HG03097 (cell line): ENCODE measurements around the gene AMDHD2.
"Not testable (repeated sequence)": the region's sequence is repeated elsewhere in the genome, so short reads cannot be mapped to it uniquely, and the experiment has no call there.

Source experiments
- ATAC-seq: cut with Tn5 transposase; IDR thresholded peaks from one replicate; pipeline ENCODE4 v1.9.1; 2021; ENCODE audit not compliant: unreplicated experiment, low FRiP score

The AMDHD2 gene, protein sequence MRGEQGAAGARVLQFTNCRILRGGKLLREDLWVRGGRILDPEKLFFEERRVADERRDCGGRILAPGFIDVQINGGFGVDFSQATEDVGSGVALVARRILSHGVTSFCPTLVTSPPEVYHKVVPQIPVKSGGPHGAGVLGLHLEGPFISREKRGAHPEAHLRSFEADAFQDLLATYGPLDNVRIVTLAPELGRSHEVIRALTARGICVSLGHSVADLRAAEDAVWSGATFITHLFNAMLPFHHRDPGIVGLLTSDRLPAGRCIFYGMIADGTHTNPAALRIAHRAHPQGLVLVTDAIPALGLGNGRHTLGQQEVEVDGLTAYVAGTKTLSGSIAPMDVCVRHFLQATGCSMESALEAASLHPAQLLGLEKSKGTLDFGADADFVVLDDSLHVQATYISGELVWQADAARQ

DNA sequence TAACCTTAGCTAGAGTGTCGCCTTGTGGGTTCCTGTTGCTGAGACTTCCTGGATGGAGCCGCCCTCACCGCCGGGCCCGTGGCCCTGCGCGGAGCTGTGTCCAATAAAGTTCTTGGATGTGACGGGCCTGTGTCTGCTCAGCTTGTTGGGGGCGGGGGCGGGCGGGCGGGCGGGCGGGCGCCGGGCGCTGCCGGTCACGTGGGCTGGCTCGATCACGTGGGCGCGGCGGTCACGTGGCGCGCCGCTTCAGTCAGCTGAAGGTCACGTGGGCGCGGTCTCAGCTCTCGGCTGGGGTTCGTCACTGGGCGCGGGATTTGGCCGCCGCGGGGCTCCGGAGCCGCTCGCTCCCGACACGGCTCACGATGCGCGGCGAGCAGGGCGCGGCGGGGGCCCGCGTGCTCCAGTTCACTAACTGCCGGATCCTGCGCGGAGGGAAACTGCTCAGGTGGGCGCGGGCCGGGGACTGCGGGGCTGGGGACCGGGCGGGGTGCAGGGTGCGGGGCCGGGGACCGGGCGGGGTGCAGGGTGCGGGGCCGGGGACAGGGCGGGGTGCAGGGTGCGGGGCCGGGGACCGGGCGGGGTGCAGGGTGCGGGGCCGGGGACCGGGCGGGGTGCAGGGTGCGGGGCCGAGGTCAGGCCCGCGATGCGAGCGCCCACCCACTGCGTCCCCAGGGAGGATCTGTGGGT is at the start of gene AMDHD2:
Gene AMDHD2 (plus strand): TSS at position 275 of the 687 bp plus-strand sequence. CDS start 88 bp downstream, at position 363.
- ATAC-seq: peak; percentile 32

DNA sequence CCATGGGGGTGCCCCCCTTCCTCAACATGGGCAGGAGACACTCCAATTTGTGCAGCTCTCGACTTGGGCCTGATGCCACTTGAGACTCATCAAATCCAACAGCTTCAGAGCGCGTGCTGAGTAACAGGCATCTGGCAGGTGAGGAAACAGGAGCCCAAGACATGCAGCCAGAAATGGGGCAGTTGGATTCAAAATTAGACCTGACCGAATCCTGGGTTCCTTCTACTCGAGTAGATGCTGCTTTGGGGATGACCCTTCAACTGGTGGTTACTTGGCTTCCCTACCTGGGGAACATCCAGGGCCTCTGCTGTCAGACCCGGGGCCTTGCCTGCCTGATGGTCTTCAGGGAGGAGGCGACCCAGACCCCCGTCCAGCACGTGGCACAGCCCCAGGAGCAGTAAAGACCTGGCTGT is 49.6 kb upstream of the AMDHD2 start:
- no peak for ATAC-seq

DNA sequence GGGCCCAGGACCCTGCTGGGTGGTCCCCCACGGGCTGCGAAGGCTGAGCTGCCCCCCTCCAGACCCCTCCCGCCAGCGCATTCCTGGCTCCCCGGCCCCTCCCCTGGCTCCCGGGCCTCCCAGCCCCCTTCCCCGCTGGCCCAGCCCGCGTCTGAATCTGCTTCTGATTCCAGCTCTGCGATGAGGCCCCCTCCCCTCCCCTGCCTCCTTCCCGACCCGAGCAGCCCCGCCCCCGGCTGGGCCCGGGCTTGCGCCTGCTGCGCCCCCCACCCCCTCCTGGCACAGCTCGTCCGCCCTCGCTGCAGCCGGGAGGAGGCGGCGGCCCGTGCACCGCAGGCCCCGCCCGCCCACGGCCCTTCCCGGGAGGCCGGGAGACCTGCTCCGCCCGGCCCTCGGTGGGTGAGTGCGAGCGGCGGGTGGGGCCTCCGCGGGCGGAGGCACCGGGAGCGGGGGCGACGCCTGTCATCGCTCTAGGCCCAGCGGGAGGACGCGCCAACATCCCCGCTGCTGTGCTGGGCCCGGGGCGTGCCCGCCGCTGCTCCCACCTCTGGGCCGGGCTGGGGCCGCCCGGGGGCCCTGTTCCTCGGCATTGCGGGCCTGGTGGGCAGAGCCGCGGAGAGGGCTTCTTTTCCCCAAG is 49.0 kb upstream of the AMDHD2 start, which contains the start of gene NTN3:
Gene NTN3 (plus strand): TSS at position 282 of the 637 bp plus-strand sequence. CDS start 405 bp downstream, outside the sequence.
- ATAC-seq: no peak

DNA sequence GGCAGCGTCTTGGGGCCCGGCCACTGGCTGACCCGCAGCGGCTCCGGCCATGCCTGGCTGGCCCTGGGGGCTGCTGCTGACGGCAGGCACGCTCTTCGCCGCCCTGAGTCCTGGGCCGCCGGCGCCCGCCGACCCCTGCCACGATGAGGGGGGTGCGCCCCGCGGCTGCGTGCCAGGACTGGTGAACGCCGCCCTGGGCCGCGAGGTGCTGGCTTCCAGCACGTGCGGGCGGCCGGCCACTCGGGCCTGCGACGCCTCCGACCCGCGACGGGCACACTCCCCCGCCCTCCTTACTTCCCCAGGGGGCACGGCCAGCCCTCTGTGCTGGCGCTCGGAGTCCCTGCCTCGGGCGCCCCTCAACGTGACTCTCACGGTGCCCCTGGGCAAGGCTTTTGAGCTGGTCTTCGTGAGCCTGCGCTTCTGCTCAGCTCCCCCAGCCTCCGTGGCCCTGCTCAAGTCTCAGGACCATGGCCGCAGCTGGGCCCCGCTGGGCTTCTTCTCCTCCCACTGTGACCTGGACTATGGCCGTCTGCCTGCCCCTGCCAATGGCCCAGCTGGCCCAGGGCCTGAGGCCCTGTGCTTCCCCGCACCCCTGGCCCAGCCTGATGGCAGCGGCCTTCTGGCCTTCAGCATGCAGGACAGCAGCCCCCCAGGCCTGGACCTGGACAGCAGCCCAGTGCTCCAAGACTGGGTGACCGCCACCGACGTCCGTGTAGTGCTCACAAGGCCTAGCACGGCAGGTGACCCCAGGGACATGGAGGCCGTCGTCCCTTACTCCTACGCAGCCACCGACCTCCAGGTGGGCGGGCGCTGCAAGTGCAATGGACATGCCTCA is 48.3 kb upstream of the AMDHD2 start:
- no peak for ATAC-seq

DNA sequence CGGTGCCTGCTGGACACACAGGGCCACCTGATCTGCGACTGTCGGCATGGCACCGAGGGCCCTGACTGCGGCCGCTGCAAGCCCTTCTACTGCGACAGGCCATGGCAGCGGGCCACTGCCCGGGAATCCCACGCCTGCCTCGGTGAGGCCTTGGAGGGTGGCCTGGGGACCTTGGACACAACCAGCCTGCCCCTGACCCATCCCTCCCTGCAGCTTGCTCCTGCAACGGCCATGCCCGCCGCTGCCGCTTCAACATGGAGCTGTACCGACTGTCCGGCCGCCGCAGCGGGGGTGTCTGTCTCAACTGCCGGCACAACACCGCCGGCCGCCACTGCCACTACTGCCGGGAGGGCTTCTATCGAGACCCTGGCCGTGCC is 47.7 kb upstream of the AMDHD2 start:
- ATAC-seq: no peak

DNA sequence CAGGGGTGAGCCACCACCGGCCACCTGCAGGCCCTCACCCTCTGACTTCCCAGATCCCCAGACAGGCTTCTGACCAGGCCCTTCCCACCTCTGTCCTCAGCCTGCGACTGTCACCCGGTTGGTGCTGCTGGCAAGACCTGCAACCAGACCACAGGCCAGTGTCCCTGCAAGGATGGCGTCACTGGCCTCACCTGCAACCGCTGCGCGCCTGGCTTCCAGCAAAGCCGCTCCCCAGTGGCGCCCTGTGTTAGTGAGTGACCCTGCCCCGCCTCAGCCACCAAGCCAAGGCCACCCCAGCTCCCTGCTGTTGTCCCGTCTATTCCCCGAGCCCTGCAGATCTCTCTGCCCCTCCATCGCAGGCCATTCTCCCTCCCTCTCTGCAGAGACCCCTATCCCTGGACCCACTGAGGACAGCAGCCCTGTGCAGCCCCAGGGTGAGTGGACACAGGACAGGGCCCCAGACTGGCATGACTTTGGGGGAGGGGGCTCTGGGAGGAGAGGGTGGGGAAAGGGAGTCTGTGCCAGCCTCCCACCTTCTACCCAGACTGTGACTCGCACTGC is 47.2 kb upstream of the AMDHD2 start:
- ATAC-seq: no peak

DNA sequence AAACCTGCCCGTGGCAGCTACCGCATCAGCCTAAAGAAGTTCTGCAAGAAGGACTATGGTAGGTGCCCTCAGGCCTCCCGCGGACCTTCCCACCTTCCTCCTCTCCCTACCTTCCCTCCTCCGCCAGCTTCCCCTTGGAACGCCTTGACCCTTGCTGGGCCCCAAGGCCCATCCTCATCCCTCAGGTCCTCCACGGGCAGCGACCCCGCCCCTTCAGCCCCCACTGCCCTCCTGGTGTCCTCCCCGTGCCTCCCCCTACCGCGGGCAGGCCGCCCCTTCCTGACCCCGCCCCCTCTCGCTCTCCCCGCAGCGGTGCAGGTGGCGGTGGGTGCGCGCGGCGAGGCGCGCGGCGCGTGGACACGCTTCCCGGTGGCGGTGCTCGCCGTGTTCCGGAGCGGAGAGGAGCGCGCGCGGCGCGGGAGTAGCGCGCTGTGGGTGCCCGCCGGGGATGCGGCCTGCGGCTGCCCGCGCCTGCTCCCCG is 46.7 kb upstream of the AMDHD2 start:
- ATAC-seq: no peak

DNA sequence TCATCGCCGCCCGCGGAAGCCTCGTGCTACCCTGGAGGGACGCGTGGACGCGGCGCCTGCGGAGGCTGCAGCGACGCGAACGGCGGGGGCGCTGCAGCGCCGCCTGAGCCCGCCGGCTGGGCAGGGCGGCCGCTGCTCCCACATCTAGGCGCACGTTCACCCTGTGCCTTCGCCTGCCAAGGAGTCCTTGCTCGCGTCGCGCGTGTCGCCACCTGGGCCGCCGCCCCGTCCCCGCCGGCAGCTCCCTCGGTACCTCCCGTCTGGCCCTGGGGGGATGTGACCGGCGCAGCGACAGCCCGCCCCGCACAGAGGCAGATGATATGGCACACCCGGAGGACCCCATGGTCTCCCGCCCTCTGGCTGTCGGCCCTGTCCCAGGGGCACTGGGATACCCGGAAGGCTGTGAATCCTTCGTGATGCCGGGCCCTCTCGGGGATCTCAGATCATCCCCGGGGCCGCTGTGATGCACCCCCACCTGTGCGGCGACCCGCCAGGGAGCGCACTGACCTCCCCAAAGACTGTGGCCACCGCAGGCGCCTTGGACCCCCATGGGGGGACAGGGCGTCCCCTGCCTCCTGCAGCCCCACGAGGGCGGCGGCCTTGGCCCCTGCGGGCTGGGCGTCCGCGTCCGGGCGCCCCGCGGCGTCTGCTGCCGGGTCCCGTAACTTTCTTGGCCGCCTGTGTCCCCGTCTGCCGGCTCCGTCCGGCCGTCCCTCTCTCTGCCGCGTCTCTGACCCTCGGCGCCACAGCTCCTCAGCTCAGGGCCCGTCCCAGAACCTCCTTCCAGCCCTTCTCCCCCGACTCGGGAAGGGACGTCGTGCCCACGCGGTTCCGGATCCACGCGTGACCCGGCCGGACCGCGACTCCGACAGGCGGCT is 45.9 kb upstream of the AMDHD2 start:
- ATAC-seq: no peak

DNA sequence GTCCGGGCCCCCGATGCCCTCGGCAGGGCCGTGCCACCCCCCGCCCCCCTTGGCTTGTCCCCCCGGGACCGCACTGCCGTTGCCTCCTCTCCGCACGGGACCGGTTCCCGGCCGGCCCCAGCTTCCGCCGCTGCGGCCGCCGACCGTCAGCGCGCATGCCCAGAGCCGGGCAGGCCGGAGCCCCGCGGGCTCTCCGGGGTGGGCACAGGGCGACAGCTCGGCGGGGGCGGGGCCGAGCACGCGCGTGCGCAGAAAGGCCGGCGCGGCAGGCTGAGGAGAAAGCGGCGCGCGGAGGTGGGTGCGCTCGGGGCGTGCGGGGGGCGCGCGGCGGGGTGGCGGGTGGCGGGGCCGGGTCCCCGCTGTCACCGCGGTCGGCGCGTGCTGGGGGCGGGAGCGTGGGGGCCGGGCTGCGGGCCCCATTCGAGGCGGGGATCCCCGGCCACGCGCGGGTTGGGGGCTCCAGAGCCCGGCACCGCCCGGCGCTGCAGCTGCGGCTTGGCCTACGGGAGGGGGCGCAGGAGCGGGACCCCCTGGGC is 45.2 kb upstream of the AMDHD2 start, which contains the start of gene TBC1D24:
Gene TBC1D24 (plus strand): TSS at position 251 of the 536 bp plus-strand sequence. CDS start 21,022 bp downstream, outside the sequence.
- ATAC-seq: peak; percentile 51

DNA sequence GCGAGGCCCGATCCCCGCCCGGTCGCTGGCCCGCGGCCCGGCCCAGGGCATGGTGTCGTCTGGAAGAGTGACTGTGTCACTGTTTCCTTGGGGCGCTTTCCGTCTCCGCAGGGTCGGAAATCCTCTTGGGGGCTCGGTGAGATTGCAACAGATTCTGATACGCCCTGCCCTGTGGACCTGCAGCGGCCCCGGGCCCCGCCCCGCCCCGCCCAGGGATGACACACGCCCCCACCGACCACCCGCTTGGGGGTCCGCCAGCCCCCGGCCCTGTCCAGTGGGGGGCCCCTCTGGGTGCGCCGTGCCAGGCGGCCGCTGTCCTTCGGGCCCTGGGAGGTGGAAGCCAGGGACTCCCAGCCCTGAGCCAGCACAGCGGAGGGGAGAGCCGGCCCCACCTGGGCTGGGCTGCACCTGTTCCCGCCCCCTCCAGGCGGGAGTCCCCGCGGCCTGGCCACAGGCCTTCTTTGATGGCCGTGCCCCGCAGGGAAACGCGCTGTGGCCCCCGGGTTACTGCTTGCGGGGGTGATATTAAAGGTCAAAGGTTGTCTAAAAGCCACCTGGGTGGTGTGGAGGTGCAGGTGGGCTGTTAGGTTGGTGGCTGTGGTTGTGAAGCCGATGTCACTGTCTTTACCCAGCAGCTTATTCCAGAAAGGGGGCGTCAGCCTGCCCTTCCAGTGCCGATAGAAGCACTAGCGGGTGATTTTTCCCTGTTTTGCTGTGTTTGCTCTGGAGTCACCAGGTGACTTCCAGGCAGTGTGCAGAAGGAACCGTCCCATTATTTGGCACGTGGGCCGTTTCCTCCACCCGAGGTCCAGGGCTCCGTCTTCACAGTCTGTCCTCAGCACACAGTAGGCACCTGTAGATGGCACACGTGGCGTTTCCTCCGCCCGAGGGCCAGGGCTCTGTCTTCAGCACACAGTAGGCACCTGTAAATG is 44.5 kb upstream of the AMDHD2 start:
- ATAC-seq: no peak

DNA sequence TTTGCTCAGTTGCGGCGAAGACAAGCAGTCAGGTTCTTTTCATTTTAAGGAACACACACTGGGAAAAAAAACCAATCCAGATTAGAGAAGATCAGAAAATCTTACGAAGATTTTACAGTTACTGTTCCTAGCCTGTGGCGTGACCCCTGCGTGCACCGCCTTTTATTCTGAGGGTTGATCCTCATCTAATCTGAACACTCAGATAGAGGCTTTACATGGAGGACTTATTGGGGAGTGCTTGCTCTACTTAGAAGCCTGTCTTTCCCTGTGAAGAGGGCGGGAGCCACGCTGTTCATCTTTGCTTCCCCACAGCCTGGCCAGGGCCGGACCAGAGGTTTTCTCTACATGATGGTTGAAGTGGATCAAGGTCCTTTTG is 43.8 kb upstream of the AMDHD2 start:
- ATAC-seq: no peak

DNA sequence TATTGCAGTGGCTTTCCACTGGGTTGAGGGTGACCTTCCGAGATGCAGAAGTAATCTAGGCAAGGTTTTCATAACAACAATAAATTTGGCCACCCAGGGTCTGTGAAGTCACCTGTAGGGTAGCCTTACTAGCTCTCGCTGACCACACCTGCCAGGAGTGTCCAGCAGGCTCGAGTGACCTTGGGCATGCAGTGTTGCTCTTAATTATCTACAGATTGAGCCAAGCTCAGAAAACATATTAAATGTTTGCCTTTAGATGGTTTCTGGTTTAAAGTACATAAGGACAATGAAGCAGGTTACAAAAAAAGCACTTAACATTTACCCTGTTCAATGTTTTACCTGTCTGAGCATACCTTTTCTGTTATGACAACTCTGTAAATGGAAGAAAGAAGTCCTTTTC is 43.4 kb upstream of the AMDHD2 start:
- ATAC-seq: no peak

DNA sequence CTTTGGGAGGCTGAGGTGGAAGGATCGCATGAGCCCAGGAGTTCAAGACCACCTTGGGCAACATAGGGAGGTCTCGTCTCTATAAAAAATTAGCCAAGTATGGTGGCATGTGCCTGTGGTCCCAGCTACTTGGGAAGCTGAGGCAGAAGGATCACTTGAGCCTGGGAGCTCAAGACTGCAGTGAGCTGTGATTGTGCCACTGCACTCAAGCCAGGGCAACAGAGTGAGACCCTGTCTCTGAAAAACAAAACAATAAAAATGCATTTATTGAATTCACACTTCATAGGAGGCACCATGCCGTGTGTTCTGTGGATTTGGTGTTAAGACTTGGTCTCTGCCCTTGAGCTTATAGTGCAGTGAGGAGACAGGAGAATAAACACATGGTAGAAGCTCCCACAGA is 42.8 kb upstream of the AMDHD2 start:
- no peak for ATAC-seq

DNA sequence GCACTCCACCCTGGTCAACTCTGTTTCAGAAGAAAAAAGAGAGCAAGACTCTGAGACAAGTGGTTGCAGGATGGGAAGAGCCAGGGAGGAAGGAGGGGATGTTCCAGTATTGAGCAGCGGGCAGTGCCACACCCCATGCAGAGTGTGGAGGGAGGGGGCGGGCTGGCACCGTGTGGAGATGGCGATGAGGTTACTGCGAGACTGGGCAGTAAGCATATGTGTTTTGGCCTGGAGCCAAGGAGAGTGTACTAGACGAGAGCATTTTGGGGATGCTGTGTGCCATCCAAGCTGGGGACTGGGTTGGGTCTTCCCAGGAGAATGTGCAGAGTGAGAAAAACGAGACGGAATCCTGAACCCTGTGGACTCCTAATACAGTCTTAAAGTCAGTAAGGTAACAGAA is 41.9 kb upstream of the AMDHD2 start:
- ATAC-seq: no peak

DNA sequence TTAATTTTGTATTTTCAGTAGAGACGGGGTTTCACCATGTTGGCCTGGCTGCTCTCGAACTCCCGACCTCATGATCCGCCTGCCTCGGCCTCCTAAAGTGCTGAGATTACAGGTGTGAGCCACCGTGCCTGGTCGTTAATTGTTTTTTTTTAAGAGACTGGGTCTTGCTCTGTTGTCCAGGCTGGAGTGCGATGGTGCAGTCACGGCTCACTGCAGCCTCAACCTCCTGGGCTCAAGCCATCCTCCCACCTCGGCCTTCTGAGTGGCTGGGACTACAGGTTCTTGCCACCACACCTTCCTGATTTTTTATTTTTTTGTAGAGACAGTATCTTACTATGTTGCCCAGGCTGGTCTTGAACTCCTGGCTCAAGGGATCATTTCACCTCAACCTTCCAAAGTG is 40.2 kb upstream of the AMDHD2 start:
- not testable (repeated sequence) for ATAC-seq

DNA sequence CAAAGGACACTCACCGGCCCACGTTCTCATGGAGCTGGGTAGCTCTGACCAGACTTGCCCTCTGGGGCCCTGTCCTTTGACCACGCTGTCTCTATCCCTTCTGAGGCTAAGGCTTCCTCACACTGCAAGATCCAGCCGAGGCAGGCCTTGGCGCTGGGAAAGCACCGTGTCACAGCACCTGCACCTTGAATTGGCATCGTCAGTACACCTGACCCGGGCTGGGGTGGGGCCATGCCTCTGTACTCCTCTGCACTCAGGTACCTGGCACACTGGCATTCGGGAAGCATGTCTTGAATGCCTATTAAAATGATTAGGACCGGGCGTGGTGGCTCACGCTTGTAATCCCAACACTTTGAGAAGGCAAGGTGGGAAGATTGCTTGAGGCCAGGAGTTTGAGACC is 39.2 kb upstream of the AMDHD2 start:
- ATAC-seq: no peak

DNA sequence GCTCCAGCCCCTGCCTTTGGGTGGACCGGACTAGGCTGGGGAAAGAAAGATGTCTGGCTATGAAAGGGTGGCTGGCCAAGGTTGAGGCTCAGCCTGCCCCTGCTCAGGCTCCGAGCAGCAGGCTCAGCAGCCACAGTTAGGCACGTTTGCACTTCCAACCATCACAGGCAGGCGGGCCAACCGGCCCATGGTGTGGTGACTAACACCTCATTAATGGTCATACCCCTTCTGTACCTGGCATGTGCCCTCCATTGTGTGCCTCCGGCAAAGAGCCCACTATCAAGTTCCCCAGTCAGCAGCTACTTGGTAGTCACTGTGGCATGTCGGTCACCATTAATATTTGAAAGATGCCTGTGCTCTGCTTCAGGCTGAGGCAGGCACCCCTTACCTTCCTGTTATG is 38.5 kb upstream of the AMDHD2 start:
- ATAC-seq: no peak

DNA sequence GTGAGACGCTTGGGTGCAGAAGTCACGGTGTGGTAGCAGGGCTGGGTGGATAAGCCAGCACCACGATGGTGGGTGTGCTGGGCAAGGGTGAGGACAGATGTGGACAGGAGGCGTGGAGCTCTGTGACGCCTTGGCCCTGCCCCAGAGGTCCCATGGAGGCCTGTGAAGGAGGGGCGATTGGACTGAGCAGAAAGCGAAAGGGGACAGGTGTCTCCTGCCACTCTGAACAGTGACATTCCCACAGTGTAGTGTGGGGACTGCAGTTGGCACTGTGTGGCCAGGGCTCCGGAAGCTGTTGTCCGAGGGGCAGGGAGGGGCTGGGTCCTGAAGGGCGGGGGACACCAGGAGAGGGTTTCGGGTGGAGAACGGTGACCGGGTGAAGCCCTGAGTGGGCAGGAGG is 37.9 kb upstream of the AMDHD2 start:
- no peak for ATAC-seq
